HepG2 (cell line): Measurements from ENCODE around the gene VAC14. TPM values are rescaled to one million over a fixed set of nuclear protein-coding genes. Genes with fewer than 3 reads are reported as not detected.

ENCODE experiments used
- ELK4 ChIP-seq: sonication (generic); formaldehyde crosslinking; IDR thresholded peaks from 2 replicates; pipeline ENCODE4 v1.9.0; 2021; ENCODE audit warnings: missing genetic modification reagents, borderline replicate concordance
- EZH2 ChIP-seq: conservative IDR thresholded peaks from 2 replicates; pipeline ENCODE4 v1.6.1; 2012; ENCODE audit warnings: mild to moderate bottlenecking, low read depth, low read length, moderate library complexity
- FOXA1 ChIP-seq, 2 experiments: fragments of 450-650 bp in 1 of 2; sonication (generic) in 1 of 2; formaldehyde crosslinking in 1 of 2; IDR thresholded peaks; 2 replicates each; pipeline versions ENCODE4 v1.4.0 to v1.6.1; 2016 to 2020; ENCODE audit warnings: missing genetic modification reagents in 1 of 2
- HIVEP1 ChIP-seq: sonication (generic); formaldehyde crosslinking; IDR thresholded peaks from 2 replicates; pipeline ENCODE4 v1.4.0; 2020; ENCODE audit warnings: mild to moderate bottlenecking, missing genetic modification reagents
- HOXA5 ChIP-seq: sonication (generic); formaldehyde crosslinking; IDR thresholded peaks from 2 replicates; pipeline ENCODE4 v1.4.0; 2020; ENCODE audit warnings: missing genetic modification reagents
- IRF9 ChIP-seq: sonication (generic); formaldehyde crosslinking; IDR thresholded peaks from 2 replicates; pipeline ENCODE4 v1.8.0; 2022; ENCODE audit warnings: missing genetic modification reagents, mild to moderate bottlenecking, borderline replicate concordance
- MIXL1 ChIP-seq: IDR thresholded peaks from 2 replicates; pipeline ENCODE4 v1.6.1; 2016
- MLXIP ChIP-seq: sonication (generic); formaldehyde crosslinking; IDR thresholded peaks from 2 replicates; pipeline ENCODE4 v1.9.0; 2021; ENCODE audit warnings: missing genetic modification reagents, borderline replicate concordance
- NFE2 ChIP-seq: sonication (generic); formaldehyde crosslinking; IDR thresholded peaks from 2 replicates; pipeline ENCODE4 v1.4.0; 2020; ENCODE audit warnings: missing genetic modification reagents
- RNF2 ChIP-seq: fragments of 450-650 bp; conservative IDR thresholded peaks from 2 replicates; pipeline ENCODE4 v1.6.1; 2016; ENCODE audit warnings: low read depth
- SMC3 ChIP-seq: IDR thresholded peaks from 2 replicates; pipeline ENCODE4 v1.6.1; 2011; ENCODE audit warnings: low read length, improper control_type of control experiment
- SNAPC2 ChIP-seq: sonication (generic); formaldehyde crosslinking; IDR thresholded peaks from 2 replicates; pipeline ENCODE4 v1.8.1; 2022; ENCODE audit warnings: mild to moderate bottlenecking, missing genetic modification reagents
- TRIM24 ChIP-seq: sonication (generic); formaldehyde crosslinking; IDR thresholded peaks from 2 replicates; pipeline ENCODE4 v1.8.0; 2022; ENCODE audit warnings: mild to moderate bottlenecking, missing genetic modification reagents
- ZBTB21 ChIP-seq: sonication (generic); formaldehyde crosslinking; IDR thresholded peaks from 2 replicates; pipeline ENCODE4 v1.4.0; 2020; ENCODE audit warnings: missing genetic modification reagents
- ZC3H4 ChIP-seq: sonication (generic); formaldehyde crosslinking; IDR thresholded peaks from 2 replicates; pipeline ENCODE4 v1.4.0; 2020; ENCODE audit warnings: missing genetic modification reagents, borderline replicate concordance
- ZFYVE20 ChIP-seq: sonication (generic); formaldehyde crosslinking; IDR thresholded peaks from 2 replicates; pipeline ENCODE4 v1.8.0; 2023; ENCODE audit warnings: low read depth, mild to moderate bottlenecking, moderate library complexity, missing genetic modification reagents, borderline replicate concordance
- ZNF136 ChIP-seq: sonication (generic); formaldehyde crosslinking; IDR thresholded peaks from 2 replicates; pipeline ENCODE4 v1.8.1; 2022; ENCODE audit warnings: low read depth, mild to moderate bottlenecking, moderate library complexity, missing genetic modification reagents
- ZNF33B ChIP-seq: sonication (generic); formaldehyde crosslinking; IDR thresholded peaks from 2 replicates; pipeline ENCODE4 v1.5.1; 2020; ENCODE audit warnings: mild to moderate bottlenecking, missing genetic modification reagents
- ZNF354B ChIP-seq: sonication (generic); formaldehyde crosslinking; IDR thresholded peaks from 2 replicates; pipeline ENCODE4 v1.8.0; 2022; ENCODE audit warnings: mild to moderate bottlenecking, missing genetic modification reagents
- ZNF639 ChIP-seq: conservative IDR thresholded peaks from 2 replicates; pipeline ENCODE4 v1.6.1; 2018; ENCODE audit warnings: missing genetic modification reagents
- ZNF777 ChIP-seq: sonication (generic); formaldehyde crosslinking; IDR thresholded peaks from 2 replicates; pipeline ENCODE4 v1.4.0; 2020; ENCODE audit warnings: missing genetic modification reagents
- ZNF788 ChIP-seq: sonication (generic); formaldehyde crosslinking; IDR thresholded peaks from 2 replicates; pipeline ENCODE4 v1.5.0; 2020; ENCODE audit warnings: mild to moderate bottlenecking, missing genetic modification reagents, borderline replicate concordance
- polyA plus RNA-seq, 8 experiments: library from polyadenylated mRNA; depleted of rRNA in 3 of 8; stranded (reverse) in 7 of 8; unstranded in 1 of 8; fragments of >200 nt; fragmentation: Illumina TruSeq in 4 of 8; extraction: Trizol in 4 of 8; gene quantifications; 2 replicates each; pipeline versions ENCODE4 v1.2.1 to v1.2.3, GENCODE V29; 2011 to 2016; ENCODE audit warnings: low read depth in 4 of 8, missing spikeins in 1 of 8, mixed read lengths in 1 of 8; ENCODE audit not compliant: insufficient read depth in 1 of 8
- total RNA-seq, 5 experiments: library from RNA; depleted of rRNA; stranded (reverse); fragments of >200 nt; fragmentation: Illumina TruSeq; extraction: Trizol; gene quantifications; 2 replicates each; pipeline ENCODE4 v1.2.3, GENCODE V29; 2016; ENCODE audit warnings: low read depth in 1 of 5

Gene VAC14
- total and polyA plus RNA-seq, 2 of the 13 experiments (the other 11 are each of a cell fraction or from before 2014, with no cell fraction given), result 23.5 to 24.6 TPM

GRCh38 chr16:70746708-70747424 lies 54.1 kb downstream of the VAC14 start (continued):
- TF ChIP-seq ZFYVE20 (CRISPR knock-in tag), result no peak
- peak; percentile 45 for TF ChIP-seq ZNF777
- no peak for TF ChIP-seq HIVEP1 (CRISPR knock-in tag)
- no peak for TF ChIP-seq FOXA1 (IDR thresholded peaks at IDR 0.05)
- TF ChIP-seq FOXA1 (CRISPR knock-in tag; IDR thresholded peaks at IDR 0.05), result peak; percentile 91
- TF ChIP-seq MIXL1 (CRISPR knock-in tag), result peak; percentile 71
- TF ChIP-seq MLXIP (CRISPR knock-in tag), result peak; percentile 31; the same call in 1 of the 2 replicates
- no peak for TF ChIP-seq TRIM24 (CRISPR knock-in tag)
- no peak for TF ChIP-seq IRF9 (CRISPR knock-in tag)
- no peak for TF ChIP-seq ELK4 (CRISPR knock-in tag)
- TF ChIP-seq ZNF33B (CRISPR knock-in tag), result no peak
- TF ChIP-seq ZNF788, result peak; percentile 94
- TF ChIP-seq NFE2 (CRISPR knock-in tag), result no peak
- peak; percentile 16; the same call in 1 of the 2 replicates for TF ChIP-seq SMC3
- TF ChIP-seq RNF2, result no peak
- TF ChIP-seq ZNF136, result no peak
- TF ChIP-seq SNAPC2, result no peak; the same call in 1 of the 2 replicates
- TF ChIP-seq ZNF639 (CRISPR knock-in tag), result no peak
- no peak for TF ChIP-seq EZH2
- TF ChIP-seq ZC3H4, result 0 out of 2 replicates have a peak, but pooled peaks have one; percentile 5
- TF ChIP-seq ZBTB21 (CRISPR knock-in tag), result 0 out of 2 replicates have a peak, but pooled peaks have one; percentile 7
- no peak; the same call in 1 of the 2 replicates for TF ChIP-seq ZNF354B (CRISPR knock-in tag)
- peak; percentile 81; the same call in 1 of the 2 replicates for TF ChIP-seq HOXA5 (CRISPR knock-in tag)
